Right renal pelvis (tissue), 4 donors: ENCODE data around the gene ING5. TPM values are rescaled to one million over a fixed set of nuclear protein-coding genes. Genes with fewer than 3 reads are reported as not detected.
A peak's percentile ranks its signal among the peaks of the same experiment; 100 is the strongest.
"Not testable (repeated sequence)": the region's sequence is repeated elsewhere in the genome, so short reads cannot be mapped to it uniquely, and the experiment has no call there.

Experiments
- DNase-seq, 4 donors: peaks; one replicate each; pipeline ENCODE4 v3.0.0-alpha.2; 2013; ENCODE audit warnings: low read depth in 4 of 4, low spot score in 3 of 4, missing footprints in 1 of 4
- polyA plus RNA-seq, 4 donors: library from polyadenylated mRNA; unstranded; fragments of 120-200 nt; gene quantifications; one replicate each; pipeline ENCODE4 v1.2.1, GENCODE V29; 2013; ENCODE audit not compliant: insufficient read length in 4 of 4

The ING5 gene
- polyA plus RNA-seq: 10 to 100 TPM; 35.4 to 43.6 (median 42.3) TPM

DNA sequence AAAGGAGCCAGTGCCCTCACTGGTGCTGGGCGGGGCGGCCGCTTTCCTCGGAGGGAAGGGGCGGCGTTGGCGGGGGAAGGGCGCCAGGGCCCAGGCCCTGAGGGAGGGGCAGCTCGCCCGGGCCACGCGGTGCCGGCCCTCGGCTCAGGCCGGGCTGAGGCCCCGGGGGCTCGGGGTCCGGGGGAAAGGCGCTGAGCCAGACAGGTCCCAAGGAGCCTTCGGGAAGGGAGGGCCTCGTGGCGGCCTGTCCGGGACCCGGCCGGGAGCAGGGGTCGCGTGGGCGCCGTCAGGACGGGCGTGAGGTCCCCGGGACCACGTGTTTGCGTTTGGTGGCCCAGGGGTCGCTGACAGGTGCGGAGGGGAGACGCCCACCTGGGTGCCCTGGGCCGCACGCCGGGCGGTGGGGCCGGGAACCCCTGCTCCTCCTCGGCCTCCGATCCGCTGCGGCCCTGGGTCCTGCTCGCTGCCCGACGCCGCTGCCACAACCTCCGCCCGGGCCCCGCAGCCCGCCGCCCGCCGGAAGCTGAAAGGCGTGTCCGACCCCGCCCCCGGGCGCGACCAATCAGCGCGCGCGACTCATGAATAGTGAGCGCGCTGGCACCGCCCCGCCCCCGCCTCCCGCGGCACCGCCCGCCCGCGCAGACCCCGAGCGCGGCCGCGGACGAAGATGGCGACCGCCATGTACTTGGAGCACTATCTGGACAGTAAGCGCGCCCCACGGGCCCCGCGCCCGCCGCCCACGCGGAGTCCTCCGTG lies at the start of gene ING5:
ING5 (plus strand) TSS at position 641 of the 756 bp plus-strand sequence; CDS start at position 668, 27 bp downstream.
- peak; percentile 85 to 88 (median 87) for DNase-seq

DNA sequence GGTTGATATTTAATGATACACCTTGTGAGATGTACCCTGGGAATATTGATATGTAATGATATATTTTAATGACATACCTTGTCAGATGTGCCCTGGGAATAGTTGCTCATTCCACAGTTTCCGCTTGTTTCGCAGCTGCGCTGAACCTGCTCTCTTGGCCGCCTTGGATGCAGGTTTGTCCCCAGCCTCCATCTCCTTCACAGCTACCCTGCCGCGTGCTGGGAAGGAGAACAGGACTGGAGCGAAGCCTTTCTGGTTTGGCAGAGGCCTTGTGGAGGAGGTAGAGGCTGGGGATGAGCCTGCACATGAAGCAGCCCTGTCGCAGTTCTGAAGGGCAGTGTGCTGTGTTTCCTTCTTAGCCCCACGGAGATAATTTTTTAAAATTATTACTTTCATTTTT lies 49.7 kb upstream of the ING5 start:
- no peak for DNase-seq

DNA sequence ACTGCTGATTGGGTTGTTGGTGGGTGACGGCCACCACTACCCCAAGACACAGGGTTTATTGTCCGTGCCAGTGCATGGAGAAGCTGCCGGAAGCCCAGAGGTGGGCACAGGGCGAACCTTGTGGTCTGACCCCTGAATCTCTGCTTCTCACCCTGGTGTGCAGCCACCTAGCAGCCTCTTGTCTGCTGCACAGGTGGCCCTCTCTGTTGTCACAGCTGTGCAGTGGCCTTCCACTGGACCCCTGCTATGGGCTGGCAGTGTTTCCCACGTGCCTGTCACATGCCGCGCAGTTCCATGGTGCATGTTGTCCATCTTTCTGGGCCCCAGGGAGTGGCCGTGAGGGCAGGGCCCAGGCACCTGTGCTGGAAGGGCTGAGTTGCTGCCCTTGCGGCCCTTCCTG lies 49.1 kb upstream of the ING5 start:
- DNase-seq: no peak

DNA sequence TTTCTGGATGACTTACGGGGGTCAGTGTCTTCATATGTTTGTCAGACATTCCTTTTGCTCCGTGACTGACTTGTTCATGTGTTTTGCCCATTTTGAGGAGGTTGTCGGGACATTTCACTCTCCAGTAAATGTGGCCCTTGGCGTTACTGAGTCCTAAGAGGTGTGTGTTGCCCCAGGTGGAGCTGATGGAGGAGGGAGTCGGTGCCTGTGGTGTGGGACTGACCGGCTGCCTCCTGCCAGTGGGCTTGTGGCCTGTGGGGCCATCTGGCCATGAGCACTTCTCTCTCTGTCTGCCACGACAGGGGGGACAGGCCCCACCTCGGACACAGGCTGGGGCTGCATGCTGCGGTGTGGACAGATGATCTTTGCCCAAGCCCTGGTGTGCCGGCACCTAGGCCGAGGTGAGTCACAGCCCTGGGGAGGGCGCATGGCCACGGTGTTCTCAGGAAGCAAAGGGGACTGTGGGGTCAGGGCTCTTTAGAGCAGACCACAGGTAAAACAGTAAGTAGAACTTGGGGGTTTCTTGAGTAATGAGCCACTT lies 48.6 kb upstream of the ING5 start:
- no peak for DNase-seq

DNA sequence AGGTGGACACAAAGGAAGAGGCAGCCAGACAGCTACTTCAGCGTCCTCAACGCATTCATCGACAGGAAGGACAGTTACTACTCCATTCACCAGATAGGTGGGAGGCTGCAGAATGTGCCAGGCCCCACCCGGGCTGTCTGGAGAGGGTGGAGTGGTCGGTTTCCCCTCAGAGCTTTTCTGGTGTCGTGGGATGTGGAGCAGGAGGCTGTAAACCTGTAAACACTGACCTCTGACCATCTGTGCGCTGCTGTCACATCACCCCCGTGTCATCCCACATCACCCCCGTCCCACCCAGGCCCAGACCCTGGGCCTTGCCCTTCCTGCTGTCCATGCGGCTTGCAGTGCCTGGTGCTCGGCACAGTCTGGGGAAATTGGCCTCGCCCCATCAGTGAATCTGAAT lies 47.3 kb upstream of the ING5 start:
- DNase-seq: no peak

DNA sequence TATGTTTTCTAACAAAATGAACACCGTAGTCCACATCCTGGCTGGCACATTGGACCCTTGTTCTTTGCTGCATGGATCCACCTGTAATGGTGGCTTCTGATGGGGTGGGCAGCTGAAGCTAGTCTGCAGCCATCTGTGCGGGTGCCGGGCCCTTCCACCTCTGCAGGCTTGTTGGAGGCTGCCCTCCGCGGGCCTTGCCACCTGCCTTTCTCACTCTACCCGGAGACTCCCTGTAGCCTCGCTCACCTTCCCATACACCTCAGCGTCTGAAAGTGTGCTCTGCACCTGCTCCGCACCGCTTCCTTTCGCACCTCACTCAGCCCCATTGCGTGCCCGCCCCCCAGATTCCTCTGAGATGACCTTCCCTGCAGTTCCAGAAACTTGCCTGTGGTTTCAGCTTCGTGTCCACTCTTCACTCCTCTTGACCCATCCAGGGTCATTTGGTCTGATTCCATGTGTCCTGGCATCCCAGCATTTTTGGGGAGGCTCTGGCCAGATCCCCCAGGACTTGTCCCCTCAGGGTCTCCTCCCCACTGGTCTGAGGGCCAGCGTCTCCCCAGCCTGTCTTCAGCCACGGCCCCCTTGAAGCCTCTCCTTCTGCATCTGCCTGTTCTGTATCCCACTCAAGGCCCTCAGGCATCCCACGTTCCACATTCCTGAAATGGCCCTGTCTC lies 46.2 kb upstream of the ING5 start:
- DNase-seq: no peak

DNA sequence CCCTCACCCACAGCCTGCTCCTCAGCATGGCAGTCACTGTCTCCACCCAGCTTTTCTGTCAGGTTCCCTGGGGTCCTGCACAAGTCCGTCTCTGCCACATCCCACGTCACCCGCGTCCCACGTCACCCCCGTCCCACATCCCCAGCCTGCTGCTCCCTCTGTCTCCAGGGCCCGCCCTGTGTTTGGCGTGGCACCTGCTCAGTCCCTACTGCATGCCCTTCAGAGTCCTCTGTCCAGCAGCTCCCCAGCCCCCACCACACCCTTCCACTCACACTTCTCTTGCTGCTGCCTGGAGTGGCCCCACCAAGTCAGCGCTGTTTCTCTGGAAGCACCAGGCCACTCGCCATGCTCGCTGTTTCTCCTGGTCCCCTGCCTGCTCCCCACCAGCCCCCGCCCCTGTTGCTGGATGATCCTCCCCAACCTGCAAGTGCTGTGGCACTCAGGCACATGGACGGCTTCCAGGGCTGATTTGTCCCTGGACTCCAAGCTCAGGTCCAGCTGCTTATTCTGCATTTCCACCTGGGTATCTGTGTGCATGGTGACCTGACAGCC lies 45.6 kb upstream of the ING5 start:
- DNase-seq: no peak

DNA sequence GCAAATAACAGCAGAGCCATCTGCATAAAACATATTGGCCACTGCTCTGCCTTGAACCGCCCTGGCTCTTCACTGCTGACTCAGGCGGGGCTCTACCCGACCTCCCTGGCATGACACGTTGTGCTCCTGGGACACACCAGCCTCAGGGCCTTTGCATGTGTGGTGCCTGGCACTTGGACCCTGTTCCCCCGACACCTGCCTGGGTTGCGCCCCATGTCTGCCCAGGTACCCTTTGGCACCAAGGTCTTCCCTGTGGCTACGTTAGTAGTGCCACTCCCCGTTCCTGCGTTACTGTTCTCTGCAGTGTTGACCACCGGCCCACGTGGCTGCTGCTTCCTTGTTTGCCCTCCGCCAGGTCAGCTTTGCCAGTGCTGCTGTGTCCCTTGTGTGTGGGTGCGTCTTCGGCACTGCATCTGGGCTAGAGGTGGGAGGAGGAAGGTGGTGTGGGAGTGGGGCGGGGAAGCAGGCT lies 44.0 kb upstream of the ING5 start:
- no peak for DNase-seq

DNA sequence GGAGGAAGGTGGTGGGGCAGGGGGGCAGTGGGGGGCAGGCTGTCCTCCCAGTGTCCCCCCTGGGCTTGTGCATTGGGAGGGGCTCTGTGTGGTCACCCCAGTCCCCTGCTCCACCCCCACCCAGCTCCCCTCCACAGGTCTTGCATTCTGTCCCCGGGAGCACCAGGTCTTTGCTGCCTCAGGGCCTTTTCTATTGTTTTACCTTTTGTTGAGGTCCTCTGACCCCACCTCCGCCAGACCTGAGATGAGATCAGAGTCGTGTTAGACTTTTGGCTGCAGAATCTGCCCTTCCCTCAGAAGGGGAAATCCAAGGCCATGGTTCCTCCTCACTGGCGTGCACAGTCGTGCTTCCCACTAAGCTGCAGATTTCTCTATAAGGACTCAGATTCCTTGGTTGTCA lies 43.5 kb upstream of the ING5 start:
- no peak for DNase-seq

DNA sequence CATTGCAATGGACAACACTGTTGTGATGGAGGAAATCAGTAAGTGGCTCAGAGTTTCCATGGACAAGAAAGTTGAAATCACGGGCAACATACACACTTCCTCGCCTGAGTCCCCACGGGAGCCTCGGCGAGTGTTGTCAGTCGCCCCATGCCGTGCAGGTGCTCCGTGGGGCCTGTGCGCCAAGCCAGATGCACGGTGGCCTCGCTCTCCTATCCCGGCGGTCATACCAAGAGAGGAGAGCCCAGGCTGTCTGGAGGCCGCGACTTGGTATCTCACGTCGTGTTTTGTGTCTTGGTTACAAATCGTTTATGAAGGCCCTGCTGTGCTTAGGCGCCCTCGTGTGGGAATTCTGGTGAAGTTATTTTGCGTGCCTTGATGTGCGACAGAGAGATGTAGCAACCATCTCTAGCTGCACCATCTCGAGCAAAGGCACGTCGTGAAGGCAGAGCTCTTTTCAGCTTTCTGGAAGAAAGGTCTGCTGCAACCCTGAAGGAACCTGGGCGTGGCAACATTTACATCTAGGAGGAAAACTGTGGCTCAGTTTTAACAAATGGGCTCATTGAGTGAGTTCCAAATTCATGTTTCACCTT lies 42.6 kb upstream of the ING5 start:
- peak in 2 of 4 donors; percentile 50 to 56 for DNase-seq

DNA sequence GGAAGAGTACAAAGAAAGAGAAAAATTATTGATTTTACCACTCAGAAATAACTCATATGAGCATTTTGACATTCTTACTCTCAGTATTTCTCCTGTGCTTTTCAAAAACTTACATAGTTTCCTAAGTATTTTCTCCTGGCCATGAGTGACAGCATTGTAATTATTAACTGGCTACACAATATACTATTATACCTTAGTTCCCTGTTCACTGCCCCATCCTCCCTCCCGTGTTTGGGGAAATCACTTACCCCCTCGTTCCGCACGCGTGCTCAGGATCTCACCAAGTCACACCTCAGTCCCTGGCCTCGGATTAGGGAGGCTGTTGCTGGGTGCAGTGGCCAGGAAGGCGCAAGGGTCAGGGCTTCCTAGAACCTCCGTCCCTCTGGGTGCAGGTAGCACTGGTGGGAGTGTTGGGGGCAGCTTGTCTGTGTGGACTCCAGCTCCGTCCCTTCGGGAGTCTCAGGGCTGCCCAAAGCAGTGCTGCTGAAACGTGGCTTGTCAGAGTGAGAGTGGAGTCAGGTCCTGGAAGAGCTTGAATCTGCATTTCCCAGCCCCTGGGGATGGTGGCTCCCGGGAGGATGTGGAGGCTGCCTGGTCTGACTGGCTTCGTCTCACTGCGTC lies 41.1 kb upstream of the ING5 start:
- DNase-seq: no peak

DNA sequence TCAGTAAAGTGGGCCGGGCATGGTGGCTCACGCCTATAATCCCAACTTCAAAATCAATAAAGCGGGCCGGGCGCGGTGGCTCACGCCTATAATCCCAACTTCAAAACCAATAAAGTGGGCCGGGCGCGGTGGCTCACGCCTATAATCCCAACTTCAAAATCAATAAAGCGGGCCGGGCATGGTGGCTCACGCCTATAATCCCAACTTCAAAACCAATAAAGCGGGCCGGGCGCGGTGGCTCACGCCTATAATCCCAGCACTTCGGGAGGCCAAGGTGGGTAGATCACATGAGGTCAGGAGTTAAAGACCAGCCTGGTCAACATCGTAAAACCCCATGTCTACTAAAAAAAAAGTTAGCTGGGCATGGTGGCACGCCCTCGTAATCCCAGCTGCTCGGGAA lies 39.1 kb upstream of the ING5 start:
- not testable (repeated sequence) for DNase-seq

DNA sequence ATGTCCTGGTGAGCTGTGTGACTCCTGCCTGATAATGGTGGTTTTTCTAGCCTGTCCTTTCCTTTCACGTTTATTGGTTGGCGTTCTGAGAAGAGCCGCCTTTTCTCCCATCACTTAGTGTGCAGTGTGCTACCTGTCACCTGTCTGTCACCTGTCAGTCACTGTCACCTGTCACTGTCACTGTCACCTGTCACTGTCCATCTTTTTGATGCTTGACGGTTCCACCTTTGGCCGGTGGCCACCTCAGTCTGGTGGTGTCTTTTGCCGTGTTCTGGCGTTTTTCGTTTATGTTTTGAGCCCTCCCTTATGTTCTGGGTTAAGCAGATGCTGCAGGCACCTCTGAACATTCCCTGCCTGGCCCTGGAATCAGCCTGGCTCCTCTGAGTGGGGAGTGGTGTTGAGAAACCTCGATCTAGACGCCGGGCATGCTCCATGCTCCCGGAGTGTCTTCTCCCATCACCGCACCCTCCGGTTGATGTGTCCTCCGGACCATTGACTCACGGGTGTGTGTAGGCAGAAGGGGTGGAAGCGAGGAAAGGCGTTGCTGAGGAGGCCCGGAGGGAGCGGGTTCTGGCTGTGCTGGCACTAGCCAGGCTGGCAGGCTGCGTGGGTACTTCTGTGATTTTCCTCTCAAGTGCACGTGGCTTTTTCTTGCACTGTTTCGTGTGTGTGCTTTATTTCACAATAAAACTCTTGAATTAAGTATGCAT lies 36.0 kb upstream of the ING5 start:
- no peak for DNase-seq

DNA sequence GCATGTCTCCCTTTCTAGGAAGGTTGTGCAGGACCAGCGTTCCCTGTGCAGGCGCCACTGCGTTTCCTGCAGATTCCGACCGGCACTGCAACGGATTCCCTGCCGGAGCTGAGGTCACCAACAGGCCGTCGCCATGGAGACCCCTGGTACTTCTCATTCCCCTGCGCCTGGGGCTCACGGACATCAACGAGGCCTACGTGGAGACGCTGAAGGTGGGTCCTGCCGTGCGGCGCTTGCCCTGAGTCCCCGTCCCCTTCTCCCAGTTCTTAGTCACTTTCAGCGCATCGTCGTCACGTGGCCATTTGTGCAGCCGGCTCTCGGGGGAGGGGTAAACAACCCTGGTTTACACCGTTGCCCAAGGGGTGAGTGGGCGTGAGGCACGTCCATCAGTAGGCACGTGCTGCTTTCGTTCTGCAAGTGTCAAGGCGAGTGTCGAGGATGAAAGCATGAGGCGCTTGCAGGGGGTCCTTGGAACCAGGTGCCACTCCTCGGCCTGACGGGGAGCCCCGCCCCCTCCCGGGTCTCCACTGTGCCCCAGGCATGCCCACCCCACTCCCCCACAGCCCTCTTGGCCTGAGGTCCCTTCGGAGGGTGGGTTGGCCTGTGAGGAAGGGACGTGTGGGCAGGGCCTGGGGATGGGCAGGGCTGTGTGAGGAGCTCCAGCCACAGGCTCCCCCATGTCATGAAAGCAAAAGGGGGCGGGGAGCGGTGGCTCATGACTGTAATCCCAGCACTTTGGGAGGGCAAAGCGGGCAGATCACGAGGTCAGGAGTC lies 35.0 kb upstream of the ING5 start:
- DNase-seq: peak in 2 of 4 donors; percentile 36 to 46

DNA sequence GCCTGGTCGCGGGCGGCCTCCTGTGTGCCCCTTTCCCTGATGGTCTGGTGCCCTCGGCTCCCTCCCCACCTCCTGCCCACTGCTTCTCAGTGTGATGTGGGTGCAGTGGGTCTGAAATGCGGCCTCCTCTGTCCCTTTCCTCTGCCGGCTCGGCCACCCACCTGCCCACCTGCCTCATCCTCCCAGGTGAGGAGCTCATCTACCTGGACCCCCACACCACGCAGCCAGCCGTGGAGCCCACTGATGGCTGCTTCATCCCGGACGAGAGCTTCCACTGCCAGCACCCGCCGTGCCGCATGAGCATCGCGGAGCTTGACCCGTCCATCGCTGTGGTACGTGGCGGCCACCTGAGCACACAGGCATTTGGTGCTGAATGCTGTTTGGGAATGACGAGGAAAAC lies 33.5 kb upstream of the ING5 start:
- no peak for DNase-seq

DNA sequence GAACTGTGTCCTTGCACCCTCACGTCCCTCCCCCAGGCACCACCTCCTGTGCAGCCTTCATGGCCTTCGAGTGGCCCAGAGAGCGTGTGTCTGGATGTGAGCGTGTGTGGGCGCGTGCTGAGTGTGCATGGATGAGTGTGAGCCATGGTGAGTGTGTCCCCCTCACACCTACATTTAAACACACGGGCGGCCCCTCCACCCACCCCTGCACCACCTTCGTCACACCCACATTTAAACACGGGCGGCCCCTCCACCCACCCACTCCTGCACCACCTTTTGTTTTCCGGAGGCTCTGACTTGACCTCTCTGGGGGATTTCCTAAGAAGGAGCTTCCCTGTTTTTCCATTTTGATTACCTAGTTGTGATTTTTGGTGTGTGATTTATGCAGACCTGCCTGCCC lies 33.0 kb upstream of the ING5 start:
- no peak for DNase-seq

DNA sequence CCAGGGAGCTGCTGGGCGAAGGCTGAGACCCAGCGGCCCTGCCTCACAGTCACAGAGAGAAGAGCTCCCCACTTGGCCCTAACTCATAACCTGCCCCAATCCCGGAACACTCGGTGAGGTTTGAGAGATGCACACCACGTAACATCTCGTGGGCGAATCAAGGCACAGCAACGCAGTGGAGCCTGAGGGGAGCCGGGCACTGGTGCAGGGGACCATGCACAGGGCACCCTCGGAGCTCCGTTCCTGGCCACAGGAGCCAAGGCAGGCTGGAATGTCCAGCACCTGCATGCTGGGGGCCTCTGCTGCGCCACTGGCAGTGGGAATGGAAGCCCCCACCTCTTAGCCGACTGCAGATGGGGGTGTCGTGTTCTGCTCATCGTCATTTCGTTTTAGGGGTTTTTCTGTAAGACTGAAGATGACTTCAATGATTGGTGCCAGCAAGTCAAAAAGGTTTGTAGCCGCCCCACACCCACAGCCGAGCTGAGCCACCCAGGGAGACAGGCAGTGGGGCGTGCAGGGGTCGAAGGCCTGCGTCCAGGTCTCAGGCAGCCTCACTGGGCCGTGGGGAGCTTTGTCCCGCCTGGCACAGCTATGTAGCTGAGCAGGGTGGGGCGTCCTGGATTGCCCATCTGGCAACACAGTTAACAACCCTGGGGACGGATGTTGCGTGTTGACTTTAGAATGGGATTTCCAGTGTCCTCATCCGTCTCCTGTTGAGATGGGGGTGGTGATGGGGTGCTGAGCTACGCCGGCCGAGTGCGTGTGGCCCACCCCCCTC lies 31.3 kb upstream of the ING5 start:
- DNase-seq: no peak

DNA sequence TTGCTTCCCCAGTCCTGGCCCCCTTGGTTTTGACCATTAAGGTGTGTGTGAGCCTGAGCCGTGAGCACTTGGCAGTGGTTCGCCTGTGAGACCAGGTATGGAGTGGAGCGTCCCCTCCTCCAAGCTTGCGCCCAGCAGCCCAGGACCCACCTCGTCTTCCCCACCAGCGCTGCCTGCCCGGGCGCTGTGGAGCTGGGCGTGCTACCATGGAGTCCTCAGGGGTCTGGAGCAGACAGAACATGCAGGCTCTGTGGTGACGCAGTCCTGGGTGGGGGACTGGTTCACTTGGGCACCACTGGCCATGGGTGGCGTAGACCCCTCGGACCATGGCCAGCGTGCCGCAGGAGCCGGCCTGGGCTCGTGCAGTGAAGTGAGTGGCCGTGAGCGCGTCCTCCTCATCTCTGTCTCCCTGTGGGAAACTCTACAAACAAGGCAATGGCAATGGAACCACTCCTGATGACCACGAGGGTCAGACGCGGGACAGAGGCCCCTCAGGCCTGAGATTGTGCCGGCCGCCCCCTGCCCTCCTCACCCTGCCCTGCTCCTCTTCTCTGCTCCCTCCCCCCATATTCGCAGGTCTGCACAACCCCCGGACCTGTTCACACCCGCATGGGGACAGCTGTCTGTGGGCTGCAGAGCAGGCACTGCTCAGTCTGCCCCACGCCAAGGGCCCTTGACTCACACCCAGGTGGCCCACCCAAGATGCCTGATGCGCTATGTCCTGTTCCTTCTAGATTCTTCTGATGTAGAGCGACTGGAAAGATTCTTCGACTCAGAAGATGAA lies 30.2 kb upstream of the ING5 start:
- DNase-seq: no peak
